Stimulated activated CD8-positive, alpha-beta memory T cell treated with anti-CD3 and anti-CD28 coated beads, Interleukin-4, amount 100 ng/mL, for 4 hours (primary cell): Measurements from ENCODE around the gene LAMTOR3.
"Not testable (repeated sequence)": the region's sequence is repeated elsewhere in the genome, so short reads cannot be mapped to it uniquely, and the experiment has no call there.

Experiments used
- DNase-seq, 2 donors: peaks; one replicate each; pipeline ENCODE4 v3.0.0-alpha.2; 2020; ENCODE audit warnings: low read depth in 2 of 2, low spot score in 1 of 2

LAMTOR3 gene

GRCh38 chr4:99832758-99833157 is 61.5 kb downstream of the LAMTOR3 start:
- DNase-seq, result no peak

DNA sequence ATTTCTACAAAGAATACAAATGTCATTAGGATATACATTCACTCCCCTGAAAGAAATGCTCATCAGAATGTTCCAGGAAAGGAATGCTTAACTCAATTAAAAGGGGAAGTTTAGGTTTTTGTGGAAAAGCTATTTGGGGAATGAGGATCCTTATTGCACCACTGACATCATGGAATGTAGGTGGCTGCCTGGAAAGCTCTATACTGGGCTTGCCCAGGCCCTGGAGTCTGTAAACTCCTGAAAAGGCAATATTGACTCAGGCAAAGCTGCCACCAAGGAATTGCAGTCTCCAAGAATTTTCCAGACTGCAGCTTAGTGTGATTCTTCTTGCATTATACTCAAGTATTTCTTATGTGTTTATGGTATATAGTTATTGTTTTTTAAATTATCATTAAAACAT is 61.9 kb downstream of the LAMTOR3 start:
- DNase-seq, result no peak

GRCh38 chr4:99830051-99830450 is 64.2 kb downstream of the LAMTOR3 start:
- not testable (repeated sequence) for DNase-seq

DNA sequence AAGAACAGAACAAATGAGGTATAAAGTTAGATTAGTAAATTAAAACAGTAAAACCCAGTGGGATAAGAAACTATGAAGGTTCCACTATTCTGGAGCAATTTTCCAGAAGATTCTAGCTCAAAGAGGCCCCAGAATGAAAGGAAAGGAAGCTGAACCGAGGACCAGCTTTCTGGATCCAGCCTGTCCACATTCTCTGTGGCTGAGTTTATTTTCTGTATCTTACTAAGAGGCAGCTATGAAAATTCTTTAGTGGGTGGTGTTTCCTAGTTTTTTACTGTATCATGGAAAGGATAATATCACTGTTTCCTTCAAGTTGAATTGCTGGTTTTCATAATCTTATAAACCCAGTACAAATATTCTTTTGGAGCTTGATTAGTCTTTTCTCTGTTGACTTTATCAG is 65.8 kb downstream of the LAMTOR3 start:
- DNase-seq, result no peak
